Panc1 (cell line): ENCODE results near the gene APBB2. TPM values are rescaled to one million over a fixed set of nuclear protein-coding genes. Genes with fewer than 3 reads are reported as not detected.
A peak's percentile ranks its signal among the peaks of the same experiment; 100 is the strongest.

Experiments
- ATAC-seq: fragments of 200-7000 bp; cut with Tn5 transposase; 2 replicates; pipeline ENCODE4 v1.9.1; 2020; ENCODE audit warnings: mild to moderate bottlenecking, moderate library complexity
- BruUV-seq: library from RNA; stranded (reverse); fragments of 400-500 nt; replicated peaks from 2 replicates; lab custom pipeline; 2021; lab: Mats Ljungman, UMichigan
- CTCF ChIA-PET: fragments of 300-600 bp; sonication (Branson Sonifier 250); formaldehyde crosslinking; loops from one replicate; lab custom pipeline; 2022; ENCODE audit warnings: antibody characterized with exemption; lab: Charles Lee
- POLR2A ChIA-PET: fragments of 300-600 bp; sonication (Branson Sonifier 250); formaldehyde crosslinking; loops from one replicate; lab custom pipeline; 2022; ENCODE audit warnings: antibody characterized with exemption; lab: Charles Lee
- DNase-seq: peaks from one replicate; pipeline ENCODE4 v3.0.0-alpha.2; 2010; ENCODE audit warnings: low read depth, low spot score
- H3K27ac ChIP-seq: 2 replicates; pipeline ENCODE4 v1.5.1; 2011; ENCODE audit warnings: mild to moderate bottlenecking, low read length, inconsistent platforms
- H3K27me3 ChIP-seq: fragments of 200-500 bp; sonication (Bioruptor generic); 2 replicates; pipeline ENCODE4 v1.6.0; 2014; ENCODE audit warnings: low read length, inconsistent platforms; ENCODE audit not compliant: control insufficient read depth, insufficient read depth
- H3K36me3 ChIP-seq: fragments of 200-500 bp; sonication (Bioruptor generic); 2 replicates; pipeline ENCODE4 v1.5.1; 2014; ENCODE audit warnings: inconsistent platforms, mild to moderate bottlenecking, low read length, moderate library complexity; ENCODE audit not compliant: control insufficient read depth, insufficient read depth
- H3K4me1 ChIP-seq: 2 replicates; pipeline ENCODE4 v1.5.1; 2011; ENCODE audit warnings: inconsistent platforms, mild to moderate bottlenecking, low read length, moderate library complexity; ENCODE audit not compliant: control insufficient read depth, insufficient read depth
- H3K4me3 ChIP-seq, 2 experiments: 2 replicates each; pipeline ENCODE4 v1.5.1; 2011 to 2012; ENCODE audit warnings: low read depth in 2 of 2, low read length in 2 of 2, mild to moderate bottlenecking in 2 of 2, inconsistent platforms in 1 of 2, moderate library complexity in 1 of 2
- H3K9me3 ChIP-seq: fragments of 200-500 bp; sonication (Bioruptor generic); 2 replicates; pipeline ENCODE4 v1.5.1; 2014; ENCODE audit warnings: low read depth, mild to moderate bottlenecking, inconsistent platforms, low read length, moderate library complexity; ENCODE audit not compliant: control insufficient read depth, insufficient read depth
- POLR2AphosphoS5 ChIP-seq: IDR thresholded peaks from 2 replicates; pipeline ENCODE4 v1.6.1; 2012; ENCODE audit warnings: mild to moderate bottlenecking, low read depth, low read length, moderate library complexity
- SIN3A ChIP-seq: IDR thresholded peaks from 2 replicates; pipeline ENCODE4 v1.6.1; 2012; ENCODE audit warnings: low read depth, mild to moderate bottlenecking, low read length, moderate library complexity, borderline replicate concordance; ENCODE audit not compliant: insufficient read depth
- TCF7L2 ChIP-seq: IDR thresholded peaks from 2 replicates; pipeline ENCODE4 v1.6.1; 2011; ENCODE audit warnings: mild to moderate bottlenecking, low read depth, low read length, inconsistent platforms
- in situ Hi-C: cut with HindIII; loops from 2 replicates; pipeline ENCODE4 v1.10.0; 2016; ENCODE audit warnings: low sequenced_read_pairs, low pct_unique_long_range_greater_than_20kb
- intact Hi-C: fragments of 100-400 bp; cut with micrococcal nuclease; formaldehyde crosslinking; loops from one replicate; pipeline ENCODE4 v1.10.0; 2022; ENCODE audit not compliant: unreplicated experiment
- total RNA-seq: library from RNA; stranded (reverse); gene quantifications from one replicate; pipeline ENCODE4 v1.2.1, GENCODE V29; 2021; ENCODE audit not compliant: unreplicated experiment
- TF ChIP-seq, protein P1 (sequence below): fragments of 450-650 bp; IDR thresholded peaks from 2 replicates; pipeline ENCODE4 v1.5.1; 2017; ENCODE audit warnings: mild to moderate bottlenecking
- TF ChIP-seq, protein P2 (sequence below), 2 experiments: IDR thresholded peaks; 2 replicates each; pipeline ENCODE4 v1.6.1; 2011 to 2012; ENCODE audit warnings: low read depth in 2 of 2, control low read depth in 1 of 2, low read length in 1 of 2, mild to moderate bottlenecking in 1 of 2, moderate library complexity in 1 of 2; ENCODE audit not compliant: insufficient read depth in 1 of 2

APBB2 gene
- total RNA-seq, 1 experiment from 2014 or later: 27.1 TPM

DNA sequence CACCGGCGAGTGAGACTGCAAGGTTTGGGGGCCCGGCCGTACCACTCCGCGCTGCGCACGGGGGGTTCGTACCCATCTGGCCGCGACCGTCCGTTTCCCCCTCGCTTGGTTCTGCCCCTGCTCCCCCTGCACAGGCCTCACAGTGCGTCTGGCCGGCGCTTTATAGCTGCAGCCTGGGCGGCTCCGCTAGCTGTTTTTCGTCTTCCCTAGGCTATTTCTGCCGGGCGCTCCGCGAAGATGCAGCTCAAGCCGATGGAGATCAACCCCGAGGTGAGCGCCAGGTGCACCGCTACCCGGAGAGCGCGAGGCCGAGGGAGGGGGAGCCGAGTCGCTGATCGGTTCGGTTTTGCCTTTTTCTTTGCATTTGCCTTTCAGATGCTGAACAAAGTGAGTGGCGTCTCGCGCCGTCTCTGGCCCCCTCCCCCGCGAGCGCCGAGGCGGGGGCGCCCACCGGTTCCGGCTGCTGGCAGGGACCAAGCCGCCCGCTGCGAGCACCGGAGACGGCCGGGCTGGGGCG, 42.5 kb upstream of the APBB2 start, which contains the start of gene UCHL1:
Gene UCHL1, plus strand, starts transcription at position 189 of the 517 bp plus-strand sequence. Its CDS starts 49 bp downstream, at position 238.
- intact Hi-C loops: no loop called here
- BruUV-seq: no TSS peak

DNA sequence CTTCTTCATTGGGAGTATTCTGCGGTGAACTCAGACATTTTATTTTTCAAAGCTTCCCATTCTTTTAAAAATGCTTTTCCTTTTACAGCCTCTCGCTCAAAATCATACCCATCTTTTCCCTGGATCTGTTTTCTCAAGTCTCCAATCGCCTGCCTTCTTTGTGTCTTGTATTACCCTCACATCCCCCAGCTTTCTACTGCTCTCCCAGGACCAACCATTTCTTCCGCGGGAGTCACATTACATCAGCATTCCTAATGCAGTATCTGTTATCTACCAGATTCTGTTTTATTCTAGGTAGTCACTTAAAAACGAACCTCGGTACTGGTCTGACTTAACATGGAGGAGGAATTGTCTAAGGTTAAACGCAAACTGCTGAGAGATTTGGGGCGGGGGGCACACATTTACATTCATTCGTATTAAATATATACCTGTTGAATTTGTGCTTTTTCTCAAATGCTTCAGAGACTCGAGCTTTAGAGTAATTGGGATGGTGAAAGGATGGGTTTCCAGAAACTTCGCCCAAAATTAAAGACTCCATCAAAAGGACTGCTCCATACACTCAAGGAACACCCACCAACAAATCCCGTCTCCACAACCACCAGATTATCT, 41.9 kb upstream of the APBB2 start:
- H3K4me3 ChIP-seq: peak overlapping the region in 1 of 2 experiments; percentile 39; a peak in 1 of 4 replicates
- no peak for ATAC-seq
- ChIA-PET CTCF (no interaction called here), POLR2A (no interaction called here)
- no peaks in the 10 kb centered on the region for H3K4me1 ChIP-seq
- no TSS peak for BruUV-seq
- H3K27ac ChIP-seq: no peak overlapping the region
- intact Hi-C loops: no loop called here
- no peaks in the 10 kb centered on the region for H3K36me3 ChIP-seq
- no peak for DNase-seq
- TF ChIP-seq SIN3A (no peak), TCF7L2 (no peak), POLR2AphosphoS5 (no peak)
- TF ChIP-seq, protein P1, sequence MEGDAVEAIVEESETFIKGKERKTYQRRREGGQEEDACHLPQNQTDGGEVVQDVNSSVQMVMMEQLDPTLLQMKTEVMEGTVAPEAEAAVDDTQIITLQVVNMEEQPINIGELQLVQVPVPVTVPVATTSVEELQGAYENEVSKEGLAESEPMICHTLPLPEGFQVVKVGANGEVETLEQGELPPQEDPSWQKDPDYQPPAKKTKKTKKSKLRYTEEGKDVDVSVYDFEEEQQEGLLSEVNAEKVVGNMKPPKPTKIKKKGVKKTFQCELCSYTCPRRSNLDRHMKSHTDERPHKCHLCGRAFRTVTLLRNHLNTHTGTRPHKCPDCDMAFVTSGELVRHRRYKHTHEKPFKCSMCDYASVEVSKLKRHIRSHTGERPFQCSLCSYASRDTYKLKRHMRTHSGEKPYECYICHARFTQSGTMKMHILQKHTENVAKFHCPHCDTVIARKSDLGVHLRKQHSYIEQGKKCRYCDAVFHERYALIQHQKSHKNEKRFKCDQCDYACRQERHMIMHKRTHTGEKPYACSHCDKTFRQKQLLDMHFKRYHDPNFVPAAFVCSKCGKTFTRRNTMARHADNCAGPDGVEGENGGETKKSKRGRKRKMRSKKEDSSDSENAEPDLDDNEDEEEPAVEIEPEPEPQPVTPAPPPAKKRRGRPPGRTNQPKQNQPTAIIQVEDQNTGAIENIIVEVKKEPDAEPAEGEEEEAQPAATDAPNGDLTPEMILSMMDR: no peak
- TF ChIP-seq, protein P2, sequence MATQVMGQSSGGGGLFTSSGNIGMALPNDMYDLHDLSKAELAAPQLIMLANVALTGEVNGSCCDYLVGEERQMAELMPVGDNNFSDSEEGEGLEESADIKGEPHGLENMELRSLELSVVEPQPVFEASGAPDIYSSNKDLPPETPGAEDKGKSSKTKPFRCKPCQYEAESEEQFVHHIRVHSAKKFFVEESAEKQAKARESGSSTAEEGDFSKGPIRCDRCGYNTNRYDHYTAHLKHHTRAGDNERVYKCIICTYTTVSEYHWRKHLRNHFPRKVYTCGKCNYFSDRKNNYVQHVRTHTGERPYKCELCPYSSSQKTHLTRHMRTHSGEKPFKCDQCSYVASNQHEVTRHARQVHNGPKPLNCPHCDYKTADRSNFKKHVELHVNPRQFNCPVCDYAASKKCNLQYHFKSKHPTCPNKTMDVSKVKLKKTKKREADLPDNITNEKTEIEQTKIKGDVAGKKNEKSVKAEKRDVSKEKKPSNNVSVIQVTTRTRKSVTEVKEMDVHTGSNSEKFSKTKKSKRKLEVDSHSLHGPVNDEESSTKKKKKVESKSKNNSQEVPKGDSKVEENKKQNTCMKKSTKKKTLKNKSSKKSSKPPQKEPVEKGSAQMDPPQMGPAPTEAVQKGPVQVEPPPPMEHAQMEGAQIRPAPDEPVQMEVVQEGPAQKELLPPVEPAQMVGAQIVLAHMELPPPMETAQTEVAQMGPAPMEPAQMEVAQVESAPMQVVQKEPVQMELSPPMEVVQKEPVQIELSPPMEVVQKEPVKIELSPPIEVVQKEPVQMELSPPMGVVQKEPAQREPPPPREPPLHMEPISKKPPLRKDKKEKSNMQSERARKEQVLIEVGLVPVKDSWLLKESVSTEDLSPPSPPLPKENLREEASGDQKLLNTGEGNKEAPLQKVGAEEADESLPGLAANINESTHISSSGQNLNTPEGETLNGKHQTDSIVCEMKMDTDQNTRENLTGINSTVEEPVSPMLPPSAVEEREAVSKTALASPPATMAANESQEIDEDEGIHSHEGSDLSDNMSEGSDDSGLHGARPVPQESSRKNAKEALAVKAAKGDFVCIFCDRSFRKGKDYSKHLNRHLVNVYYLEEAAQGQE (IDR thresholded peaks at IDR 0.05; ENCODE audit: insufficient read depth in 1 of 2, low read depth in 2 of 2, low read length in 1 of 2): no peak
- in situ Hi-C loops: no loop called here
- H3K27me3 ChIP-seq: peaks cover 2% of the 10 kb centered on the region; the same call in 1 of the 2 replicates
- no peaks in the 10 kb centered on the region for H3K9me3 ChIP-seq

More for the DNA sequence above, 42.5 kb upstream of the APBB2 start, which contains the start of gene UCHL1:
- H3K4me1 ChIP-seq: no peaks in the 10 kb centered on the region
- no peak for TF ChIP-seq TCF7L2
- TF ChIP-seq POLR2AphosphoS5: no peak
- TF ChIP-seq, protein P2 (IDR thresholded peaks at IDR 0.05; ENCODE audit: insufficient read depth in 1 of 2, low read depth in 2 of 2, low read length in 1 of 2): no peak
- no peak for TF ChIP-seq SIN3A
- TF ChIP-seq, protein P1: no peak
- H3K4me3 ChIP-seq: peak within 1 kb of the TSS; percentile 27 to 39
- in situ Hi-C loops: no loop called here
- no peaks in the 10 kb centered on the region for H3K36me3 ChIP-seq
- H3K27me3 ChIP-seq: peaks cover 2% of the 10 kb centered on the region; the same call in 1 of the 2 replicates
- ATAC-seq (no peak), DNase-seq (no peak)
- H3K9me3 ChIP-seq: no peaks in the 10 kb centered on the region
- no peak within 1 kb of the TSS for H3K27ac ChIP-seq
- ChIA-PET POLR2A (no interaction called here), CTCF (no interaction called here)
